ENCODE measurements around the gene DFFB.

The DFFB gene

DNA sequence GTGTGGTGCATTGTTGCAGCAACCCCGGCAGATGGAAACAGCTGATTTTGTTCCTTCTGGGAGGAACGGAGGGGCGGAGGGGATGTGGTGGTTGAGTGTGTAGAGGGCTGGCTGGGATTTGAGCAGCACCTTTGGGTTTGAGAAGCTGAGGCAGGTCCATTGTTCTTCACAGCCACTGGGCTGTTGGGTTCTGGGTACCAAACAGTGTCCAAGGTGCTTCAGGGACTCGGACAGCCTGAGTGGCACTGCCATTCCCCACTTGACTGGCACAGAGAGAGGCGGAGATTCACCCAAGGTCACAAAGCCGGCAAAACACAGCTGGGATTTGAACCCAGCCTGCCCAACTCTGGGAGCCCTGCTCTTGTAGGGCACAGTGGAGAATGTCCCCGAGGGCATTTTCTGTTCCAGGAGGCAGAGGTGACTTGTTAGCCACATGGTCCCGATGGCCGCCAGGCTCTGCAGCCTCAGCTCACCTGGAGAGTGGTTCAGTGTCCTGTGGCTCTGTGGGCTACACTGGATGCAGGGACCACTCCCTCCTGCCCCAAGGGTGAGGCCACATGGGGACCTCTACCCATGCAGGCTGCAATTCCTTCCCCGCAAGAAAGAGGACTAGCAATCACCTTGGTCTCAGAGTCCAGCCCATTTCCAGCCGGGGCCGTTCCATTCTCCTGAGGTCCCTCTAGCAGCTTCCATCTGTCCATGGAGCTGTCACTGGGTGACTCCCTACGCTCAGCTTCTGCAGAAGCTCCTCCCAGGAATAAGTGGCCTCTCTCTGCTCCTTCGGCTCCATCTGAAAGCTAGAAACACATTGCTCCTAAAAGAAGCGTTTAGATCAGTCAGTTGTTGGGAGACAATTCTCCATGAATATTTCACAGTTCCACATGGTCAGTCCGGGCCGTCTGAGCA is 74.0 kb downstream of the DFFB start:
- DNase-seq = no peak

DNA sequence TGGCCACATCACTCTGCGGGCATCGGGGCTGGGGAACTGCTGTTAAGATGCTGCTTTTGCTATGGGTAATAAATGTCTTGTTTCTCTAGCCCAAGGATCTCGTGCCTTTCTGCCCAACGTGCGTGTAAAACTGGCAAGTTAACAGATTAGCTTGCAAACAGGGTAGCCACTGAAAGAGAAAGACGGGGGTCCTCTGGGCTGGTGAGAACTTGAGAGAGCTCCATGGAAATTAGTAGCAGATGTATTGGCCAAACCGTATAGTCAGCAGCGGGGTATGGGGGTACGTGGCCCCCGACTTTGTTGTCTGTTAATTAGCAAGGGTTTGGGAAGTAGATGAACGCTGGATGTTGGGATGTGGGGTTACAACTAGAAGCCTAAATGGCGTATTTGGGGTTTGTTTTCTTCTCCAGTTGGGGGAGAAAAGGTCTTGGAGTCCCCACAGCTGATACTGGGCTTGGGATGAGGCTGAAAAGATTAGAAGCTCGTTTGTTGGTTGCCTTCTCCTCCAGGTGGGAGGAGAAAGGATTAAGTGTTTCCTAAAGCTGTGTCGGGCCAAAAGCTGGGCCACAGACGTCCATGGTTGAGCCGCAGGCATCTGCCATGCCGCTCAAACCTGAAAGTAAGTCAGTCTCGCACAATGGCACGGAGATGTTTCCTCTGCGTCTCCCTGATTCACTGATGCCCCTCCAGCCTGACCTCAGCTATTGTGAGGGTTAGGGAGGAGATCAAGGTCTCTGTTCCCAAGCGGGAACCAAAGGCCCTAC is 75.1 kb downstream of the DFFB start:
- DNase-seq = no peak

All from SIG-M5 (cell line).